K562 (cell line): Measurements from ENCODE around the gene TTLL8.

Source experiments
- CREM ChIP-seq: IDR thresholded peaks from 2 replicates; pipeline ENCODE4 v1.6.1; 2014; ENCODE audit warnings: antibody characterized with exemption, low read depth
- EP300 ChIP-seq: IDR thresholded peaks from 2 replicates; pipeline ENCODE4 v1.6.1; 2012; ENCODE audit warnings: low read length, improper control_type of control experiment
- FOXP1 ChIP-seq: sonication (generic); formaldehyde crosslinking; IDR thresholded peaks from 2 replicates; pipeline ENCODE4 v1.8.0; 2022; ENCODE audit warnings: mild to moderate bottlenecking, missing genetic modification reagents
- TCF3 ChIP-seq: sonication (generic); formaldehyde crosslinking; IDR thresholded peaks from 2 replicates; pipeline ENCODE4 v1.4.0; 2020; ENCODE audit warnings: mild to moderate bottlenecking, missing genetic modification reagents
- ZNF324 ChIP-seq: fragments of 250-450 bp; sonication (Bioruptor Pico); IDR thresholded peaks from 2 replicates; pipeline ENCODE4 v1.4.0; 2020; ENCODE audit warnings: mild to moderate bottlenecking
- TF ChIP-seq, protein P1 (sequence below): fragments of 250-450 bp; sonication (Bioruptor Pico); IDR thresholded peaks from 2 replicates; pipeline ENCODE4 v1.5.0; 2022; ENCODE audit warnings: mild to moderate bottlenecking
- TF ChIP-seq, protein P2 (sequence below), 3 experiments: IDR thresholded peaks in 2 of 3; conservative IDR thresholded peaks in 1 of 3; 2 replicates each; pipeline ENCODE4 v1.5.1; 2011 to 2012; ENCODE audit warnings: low read length in 3 of 3, mild to moderate bottlenecking in 3 of 3, control low read depth in 2 of 3, improper control_type of control experiment in 1 of 3, inconsistent platforms in 1 of 3, low read depth in 1 of 3, mixed read lengths in 1 of 3, moderate library complexity in 1 of 3; ENCODE audit not compliant: insufficient read depth in 2 of 3

DNA sequence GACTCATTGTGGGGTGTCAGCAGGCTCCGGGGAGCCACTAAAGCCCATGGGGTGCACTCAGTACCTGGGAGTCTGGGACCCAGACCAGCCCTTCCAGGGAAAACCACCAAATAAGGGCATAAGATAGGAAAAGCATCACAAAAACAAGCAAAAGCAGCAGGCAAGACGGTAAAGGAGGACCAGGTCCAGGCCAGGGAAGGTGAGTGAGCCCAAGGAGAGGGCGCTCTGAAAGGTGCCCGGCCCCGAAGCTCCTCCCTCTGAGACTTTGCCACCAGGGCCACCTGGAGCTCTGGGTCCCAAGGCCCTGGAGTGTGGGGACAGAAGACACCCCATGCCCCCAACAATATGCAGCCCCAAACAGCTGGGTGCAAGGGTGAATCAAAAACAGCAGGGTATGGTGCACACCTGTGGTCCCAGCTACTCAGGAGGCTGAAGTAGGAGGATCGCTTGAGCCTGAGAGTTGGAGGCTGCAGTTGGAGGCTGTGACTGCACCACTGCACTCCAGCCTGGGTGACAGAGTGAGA, 40.3 kb downstream of the TTLL8 start:
- TF ChIP-seq ZNF324 (CRISPR knock-in tag) (no peak), CREM (no peak), FOXP1 (CRISPR knock-in tag) (no peak), TCF3 (no peak), EP300 (no peak)
- TF ChIP-seq, protein P1, sequence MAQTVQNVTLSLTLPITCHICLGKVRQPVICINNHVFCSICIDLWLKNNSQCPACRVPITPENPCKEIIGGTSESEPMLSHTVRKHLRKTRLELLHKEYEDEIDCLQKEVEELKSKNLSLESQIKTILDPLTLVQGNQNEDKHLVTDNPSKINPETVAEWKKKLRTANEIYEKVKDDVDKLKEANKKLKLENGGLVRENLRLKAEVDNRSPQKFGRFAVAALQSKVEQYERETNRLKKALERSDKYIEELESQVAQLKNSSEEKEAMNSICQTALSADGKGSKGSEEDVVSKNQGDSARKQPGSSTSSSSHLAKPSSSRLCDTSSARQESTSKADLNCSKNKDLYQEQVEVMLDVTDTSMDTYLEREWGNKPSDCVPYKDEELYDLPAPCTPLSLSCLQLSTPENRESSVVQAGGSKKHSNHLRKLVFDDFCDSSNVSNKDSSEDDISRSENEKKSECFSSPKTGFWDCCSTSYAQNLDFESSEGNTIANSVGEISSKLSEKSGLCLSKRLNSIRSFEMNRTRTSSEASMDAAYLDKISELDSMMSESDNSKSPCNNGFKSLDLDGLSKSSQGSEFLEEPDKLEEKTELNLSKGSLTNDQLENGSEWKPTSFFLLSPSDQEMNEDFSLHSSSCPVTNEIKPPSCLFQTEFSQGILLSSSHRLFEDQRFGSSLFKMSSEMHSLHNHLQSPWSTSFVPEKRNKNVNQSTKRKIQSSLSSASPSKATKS (CRISPR knock-in tag): no peak
- TF ChIP-seq, protein P2, sequence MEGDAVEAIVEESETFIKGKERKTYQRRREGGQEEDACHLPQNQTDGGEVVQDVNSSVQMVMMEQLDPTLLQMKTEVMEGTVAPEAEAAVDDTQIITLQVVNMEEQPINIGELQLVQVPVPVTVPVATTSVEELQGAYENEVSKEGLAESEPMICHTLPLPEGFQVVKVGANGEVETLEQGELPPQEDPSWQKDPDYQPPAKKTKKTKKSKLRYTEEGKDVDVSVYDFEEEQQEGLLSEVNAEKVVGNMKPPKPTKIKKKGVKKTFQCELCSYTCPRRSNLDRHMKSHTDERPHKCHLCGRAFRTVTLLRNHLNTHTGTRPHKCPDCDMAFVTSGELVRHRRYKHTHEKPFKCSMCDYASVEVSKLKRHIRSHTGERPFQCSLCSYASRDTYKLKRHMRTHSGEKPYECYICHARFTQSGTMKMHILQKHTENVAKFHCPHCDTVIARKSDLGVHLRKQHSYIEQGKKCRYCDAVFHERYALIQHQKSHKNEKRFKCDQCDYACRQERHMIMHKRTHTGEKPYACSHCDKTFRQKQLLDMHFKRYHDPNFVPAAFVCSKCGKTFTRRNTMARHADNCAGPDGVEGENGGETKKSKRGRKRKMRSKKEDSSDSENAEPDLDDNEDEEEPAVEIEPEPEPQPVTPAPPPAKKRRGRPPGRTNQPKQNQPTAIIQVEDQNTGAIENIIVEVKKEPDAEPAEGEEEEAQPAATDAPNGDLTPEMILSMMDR (IDR thresholded peaks at IDR 0.05 in 2 of 3, conservative IDR thresholded peaks at IDR 0.05 in 1 of 3; ENCODE audit: insufficient read depth in 2 of 3, low read depth in 1 of 3, low read length in 3 of 3): no peak
